ENCODE results near the gene GSC2. TPM values are rescaled to one million over a fixed set of nuclear protein-coding genes. Genes with fewer than 3 reads are reported as not detected.

The GSC2 gene
- total and polyA plus RNA-seq, 2 of the 4 experiments (the other 2 are of a cell fraction), result not detected

DNA sequence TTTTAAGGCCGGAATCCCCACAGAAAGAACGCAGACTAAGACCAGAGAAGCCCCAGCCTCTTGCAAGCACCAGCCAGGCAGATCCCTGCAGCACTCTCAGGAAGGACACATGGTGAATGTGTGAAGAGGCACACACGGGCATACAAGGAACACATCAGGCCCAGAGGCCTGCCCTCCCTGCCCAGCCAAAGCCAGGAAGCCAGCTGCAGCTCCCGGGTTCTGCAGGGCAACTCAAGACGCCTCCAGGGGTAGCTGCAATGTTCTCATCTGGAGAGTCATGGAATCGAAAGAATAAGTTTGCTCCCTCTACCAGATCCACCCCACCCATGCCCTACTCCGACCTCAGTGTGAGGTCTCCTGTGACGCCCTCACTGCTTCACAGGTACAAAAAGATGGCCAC is 30.1 kb downstream of the GSC2 start:
- H2AFZ ChIP-seq (replicated peaks; ENCODE audit: low read length, poor library complexity), result no peak overlapping the region
- H3K27me3 ChIP-seq (ENCODE audit: control insufficient read depth, insufficient read depth, low read length), result no peaks in the 10 kb centered on the region
- peaks cover 16% of the 10 kb centered on the region for H3K4me1 ChIP-seq (ENCODE audit: control insufficient read depth, insufficient read depth, low read length)
- H3K4me2 ChIP-seq (ENCODE audit: low read depth, low read length), result no peak overlapping the region; the same call in 1 of the 2 replicates
- no peak overlapping the region for H2BK20ac ChIP-seq (ENCODE audit: low read depth, low read length)
- H3K56ac ChIP-seq (ENCODE audit: extremely low read depth, insufficient read depth, low read length), result no peak overlapping the region
- no peak overlapping the region for H3K9ac ChIP-seq (ENCODE audit: low read depth, low read length)
- no peak overlapping the region for H4K5ac ChIP-seq (ENCODE audit: low read depth, low read length)
- no peak overlapping the region for H3K4me3 ChIP-seq (ENCODE audit: insufficient read depth, low read depth, low read length)
- TF ChIP-seq MAFK (IDR thresholded peaks at IDR 0.05; ENCODE audit: low read depth, low read length) (no peak), RCOR1 (IDR thresholded peaks at IDR 0.05; ENCODE audit: insufficient replicate concordance, low read length) (no peak), CHD1 (IDR thresholded peaks at IDR 0.05; ENCODE audit: low read depth, low read length) (no peak), RAD21 (IDR thresholded peaks at IDR 0.05; ENCODE audit: low read length) (no peak), CEBPB (IDR thresholded peaks at IDR 0.05; ENCODE audit: low read depth, low read length) (no peak), SMC3 (IDR thresholded peaks at IDR 0.05; ENCODE audit: low read depth, low read length) (no peak), FOS (IDR thresholded peaks at IDR 0.05; ENCODE audit: low read depth, low read length) (no peak), MAZ (IDR thresholded peaks at IDR 0.05; ENCODE audit: borderline replicate concordance, low read depth, low read length) (no peak), NFE2L2 (IDR thresholded peaks at IDR 0.05; ENCODE audit: low read depth, low read length) (no peak), MXI1 (IDR thresholded peaks at IDR 0.05; ENCODE audit: borderline replicate concordance, low read depth, low read length) (no peak), CTCF (conservative IDR thresholded peaks at IDR 0.05; ENCODE audit: low read depth, low read length) (no peak), POLR2A (IDR thresholded peaks at IDR 0.05; ENCODE audit: low read depth, low read length) (no peak), BHLHE40 (IDR thresholded peaks at IDR 0.05; ENCODE audit: low read depth, low read length) (no peak), RFX5 (IDR thresholded peaks at IDR 0.05; ENCODE audit: low read depth, low read length) (no peak)
- TF ChIP-seq, protein P1, sequence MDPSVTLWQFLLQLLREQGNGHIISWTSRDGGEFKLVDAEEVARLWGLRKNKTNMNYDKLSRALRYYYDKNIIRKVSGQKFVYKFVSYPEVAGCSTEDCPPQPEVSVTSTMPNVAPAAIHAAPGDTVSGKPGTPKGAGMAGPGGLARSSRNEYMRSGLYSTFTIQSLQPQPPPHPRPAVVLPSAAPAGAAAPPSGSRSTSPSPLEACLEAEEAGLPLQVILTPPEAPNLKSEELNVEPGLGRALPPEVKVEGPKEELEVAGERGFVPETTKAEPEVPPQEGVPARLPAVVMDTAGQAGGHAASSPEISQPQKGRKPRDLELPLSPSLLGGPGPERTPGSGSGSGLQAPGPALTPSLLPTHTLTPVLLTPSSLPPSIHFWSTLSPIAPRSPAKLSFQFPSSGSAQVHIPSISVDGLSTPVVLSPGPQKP (IDR thresholded peaks at IDR 0.05; ENCODE audit: borderline replicate concordance, low read depth, low read length), result no peak
- TF ChIP-seq, protein P2, sequence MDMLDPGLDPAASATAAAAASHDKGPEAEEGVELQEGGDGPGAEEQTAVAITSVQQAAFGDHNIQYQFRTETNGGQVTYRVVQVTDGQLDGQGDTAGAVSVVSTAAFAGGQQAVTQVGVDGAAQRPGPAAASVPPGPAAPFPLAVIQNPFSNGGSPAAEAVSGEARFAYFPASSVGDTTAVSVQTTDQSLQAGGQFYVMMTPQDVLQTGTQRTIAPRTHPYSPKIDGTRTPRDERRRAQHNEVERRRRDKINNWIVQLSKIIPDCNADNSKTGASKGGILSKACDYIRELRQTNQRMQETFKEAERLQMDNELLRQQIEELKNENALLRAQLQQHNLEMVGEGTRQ (IDR thresholded peaks at IDR 0.05; ENCODE audit: low read depth, low read length), result no peak
- H3K14ac ChIP-seq (replicated peaks; ENCODE audit: low read depth, low read length), result no peak overlapping the region
- peaks cover 33 to 67% of the 10 kb centered on the region in 2 experiments for H3K79me1 ChIP-seq (ENCODE audit: low read depth in 1 of 2, low read length in 2 of 2)
- no peaks in the 10 kb centered on the region for H3K9me3 ChIP-seq (ENCODE audit: control insufficient read depth, insufficient read depth, low read length)
- no peak overlapping the region for H2AK9ac ChIP-seq (replicated peaks; ENCODE audit: low read depth, low read length, poor library complexity)
- in situ Hi-C loops (cut with MboI; ENCODE audit: low sequenced_read_pairs), result no loop called here
- H3K4ac ChIP-seq (ENCODE audit: low read depth, low read length), result no peak overlapping the region
- H3K36me3 ChIP-seq (ENCODE audit: control insufficient read depth, insufficient read depth, low read length), result peaks cover 6% of the 10 kb centered on the region; the same call in 1 of the 2 replicates
- H3K27ac ChIP-seq (ENCODE audit: insufficient read depth, low read length), result no peak overlapping the region
- dilution Hi-C loops (cut with HindIII; ENCODE audit: low sequenced_read_pairs, unreplicated experiment), result no loop called here
- CTCF ChIA-PET, result no interaction called here
- H3K18ac ChIP-seq (ENCODE audit: low read depth, low read length), result no peak overlapping the region
- no peak overlapping the region for H2BK120ac ChIP-seq (ENCODE audit: low read depth, low read length)
- BruUV-seq (replicated peaks), result no TSS peak
- no peak overlapping the region for H3K23ac ChIP-seq (ENCODE audit: low read depth, low read length)
- POLR2A ChIA-PET (ENCODE audit: unreplicated experiment), result no interaction called here
- DNase-seq (no peak), ATAC-seq (ENCODE audit: low read depth) (no peak)
- intact Hi-C loops (cut with micrococcal nuclease), result loop anchor here (5.0 kb wide), 1 partner anchor 58 kb away; no protein-coding TSS in a partner anchor
- H2BK5ac ChIP-seq (ENCODE audit: low read depth, low read length, poor library complexity, severe bottlenecking), result no peak overlapping the region
- H4K8ac ChIP-seq (ENCODE audit: low read depth in 2 of 2, low read length in 2 of 2), result no peak overlapping the region
- peaks cover 68% of the 10 kb centered on the region for H4K20me1 ChIP-seq (ENCODE audit: insufficient read depth, low read length)
- H2BK15ac ChIP-seq (ENCODE audit: low read depth, low read length), result no peak overlapping the region
- H4K91ac ChIP-seq (ENCODE audit: insufficient read depth, low read depth, low read length), result no peak overlapping the region
- 100% methylated on average over 1 of the region's 8 CpGs; no CpG with 5 or more reads in 1 of the 2 experiments for WGBS, 2 experiments (ENCODE audit: extremely low coverage in 2 of 2, insufficient read length in 1 of 2)
- no peak overlapping the region for H2AK5ac ChIP-seq (ENCODE audit: low read depth, low read length)
- H3K9me1 ChIP-seq (ENCODE audit: insufficient read depth, low read length), result peaks cover 38% of the 10 kb centered on the region

All from IMR-90 (cell line).